Measurements from ENCODE around the gene PRKCA. TPM values are rescaled to one million over a fixed set of nuclear protein-coding genes. Genes with fewer than 3 reads are reported as not detected.

PRKCA gene
- total RNA-seq, 1 donor from 2014 or later, result 80.1 TPM

- Mint-ChIP-seq H3K27ac (ENCODE audit: unreplicated experiment) (peak overlapping the region; percentile 66), H3K4me1 (ENCODE audit: unreplicated experiment) (peaks cover 54% of the 10 kb centered on the region), H3K36me3 (ENCODE audit: unreplicated experiment) (no peaks in the 10 kb centered on the region), H3K27me3 (ENCODE audit: unreplicated experiment) (no peaks in the 10 kb centered on the region), H3K4me3 (ENCODE audit: unreplicated experiment) (no peak overlapping the region), H3K9me3 (ENCODE audit: unreplicated experiment) (no peaks in the 10 kb centered on the region)
- peak; percentile 34 for DNase-seq (ENCODE audit: extremely low spot score, unreplicated experiment)
- TF ChIP-seq, protein P1, sequence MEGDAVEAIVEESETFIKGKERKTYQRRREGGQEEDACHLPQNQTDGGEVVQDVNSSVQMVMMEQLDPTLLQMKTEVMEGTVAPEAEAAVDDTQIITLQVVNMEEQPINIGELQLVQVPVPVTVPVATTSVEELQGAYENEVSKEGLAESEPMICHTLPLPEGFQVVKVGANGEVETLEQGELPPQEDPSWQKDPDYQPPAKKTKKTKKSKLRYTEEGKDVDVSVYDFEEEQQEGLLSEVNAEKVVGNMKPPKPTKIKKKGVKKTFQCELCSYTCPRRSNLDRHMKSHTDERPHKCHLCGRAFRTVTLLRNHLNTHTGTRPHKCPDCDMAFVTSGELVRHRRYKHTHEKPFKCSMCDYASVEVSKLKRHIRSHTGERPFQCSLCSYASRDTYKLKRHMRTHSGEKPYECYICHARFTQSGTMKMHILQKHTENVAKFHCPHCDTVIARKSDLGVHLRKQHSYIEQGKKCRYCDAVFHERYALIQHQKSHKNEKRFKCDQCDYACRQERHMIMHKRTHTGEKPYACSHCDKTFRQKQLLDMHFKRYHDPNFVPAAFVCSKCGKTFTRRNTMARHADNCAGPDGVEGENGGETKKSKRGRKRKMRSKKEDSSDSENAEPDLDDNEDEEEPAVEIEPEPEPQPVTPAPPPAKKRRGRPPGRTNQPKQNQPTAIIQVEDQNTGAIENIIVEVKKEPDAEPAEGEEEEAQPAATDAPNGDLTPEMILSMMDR (IDR thresholded peaks at IDR 0.05), result no peak
These were observed 229.5 kb downstream of the PRKCA start for GRCh38 chr17:66531851-66532295.

- no peaks in the 10 kb centered on the region for H3K27me3 Mint-ChIP-seq (ENCODE audit: unreplicated experiment)
- H3K4me1 Mint-ChIP-seq (ENCODE audit: unreplicated experiment), result peaks cover 50% of the 10 kb centered on the region
- no peak overlapping the region for H3K4me3 Mint-ChIP-seq (ENCODE audit: unreplicated experiment)
- no peaks in the 10 kb centered on the region for H3K36me3 Mint-ChIP-seq (ENCODE audit: unreplicated experiment)
- peak overlapping the region; percentile 65 for H3K27ac Mint-ChIP-seq (ENCODE audit: unreplicated experiment)
- no peaks in the 10 kb centered on the region for H3K9me3 Mint-ChIP-seq (ENCODE audit: unreplicated experiment)
- peak; percentile 71 for DNase-seq (ENCODE audit: extremely low spot score, unreplicated experiment)
- TF ChIP-seq, protein P1 (IDR thresholded peaks at IDR 0.05), result no peak
These were observed 231.2 kb downstream of the PRKCA start for GRCh38 chr17:66533572-66533971.

DNA sequence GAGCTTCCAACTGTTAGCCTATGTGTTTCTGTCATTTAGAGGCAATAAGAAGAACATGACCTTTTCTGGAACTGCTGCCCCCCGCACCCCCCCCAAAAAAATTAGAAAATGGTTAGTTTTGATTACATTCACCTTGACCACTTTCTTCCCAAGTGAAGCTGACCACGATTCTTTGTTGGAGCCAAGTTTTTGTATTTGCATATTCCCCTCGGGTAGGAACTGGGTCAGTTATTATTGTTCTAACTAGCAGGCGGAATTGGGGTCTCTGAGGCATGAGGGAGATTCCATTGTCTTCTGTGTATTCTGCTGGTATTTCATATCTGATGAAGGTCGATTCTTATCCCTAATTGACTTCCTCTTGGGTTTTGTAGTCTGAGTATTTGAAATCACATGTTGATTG, 231.6 kb downstream of the PRKCA start:
- Mint-ChIP-seq H3K9me3 (ENCODE audit: unreplicated experiment) (no peaks in the 10 kb centered on the region), H3K36me3 (ENCODE audit: unreplicated experiment) (no peaks in the 10 kb centered on the region), H3K27me3 (ENCODE audit: unreplicated experiment) (no peaks in the 10 kb centered on the region), H3K4me1 (ENCODE audit: unreplicated experiment) (peaks cover 53% of the 10 kb centered on the region), H3K27ac (ENCODE audit: unreplicated experiment) (peak overlapping the region; percentile 65), H3K4me3 (ENCODE audit: unreplicated experiment) (no peak overlapping the region)
- peak; percentile 25 for DNase-seq (ENCODE audit: extremely low spot score, unreplicated experiment)
- TF ChIP-seq, protein P1 (IDR thresholded peaks at IDR 0.05), result no peak

DNA sequence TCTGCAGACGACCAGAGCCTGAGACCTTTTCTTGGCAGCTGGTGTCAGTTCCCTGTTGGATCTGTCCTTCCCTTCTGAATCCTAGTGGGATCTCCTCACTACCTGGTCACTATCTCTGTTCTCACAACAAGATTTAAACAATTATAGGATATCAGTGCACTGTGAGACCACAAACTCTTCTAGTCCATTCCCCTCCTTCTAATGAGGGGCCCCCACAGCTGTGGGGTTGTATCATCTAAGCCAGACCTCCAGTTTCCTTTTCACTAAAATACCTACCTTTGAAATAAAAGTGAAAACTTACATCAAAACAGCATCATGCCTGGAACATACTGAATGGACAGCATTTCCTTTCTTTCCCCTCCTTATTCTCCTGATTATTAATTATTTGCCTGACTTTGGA, 233.2 kb downstream of the PRKCA start:
- Mint-ChIP-seq H3K27ac (ENCODE audit: unreplicated experiment) (no peak overlapping the region), H3K4me3 (ENCODE audit: unreplicated experiment) (no peak overlapping the region), H3K27me3 (ENCODE audit: unreplicated experiment) (no peaks in the 10 kb centered on the region), H3K36me3 (ENCODE audit: unreplicated experiment) (no peaks in the 10 kb centered on the region), H3K9me3 (ENCODE audit: unreplicated experiment) (no peaks in the 10 kb centered on the region), H3K4me1 (ENCODE audit: unreplicated experiment) (peaks cover 69% of the 10 kb centered on the region)
- TF ChIP-seq, protein P1 (IDR thresholded peaks at IDR 0.05), result no peak
- peak; percentile 25 for DNase-seq (ENCODE audit: extremely low spot score, unreplicated experiment)

DNA sequence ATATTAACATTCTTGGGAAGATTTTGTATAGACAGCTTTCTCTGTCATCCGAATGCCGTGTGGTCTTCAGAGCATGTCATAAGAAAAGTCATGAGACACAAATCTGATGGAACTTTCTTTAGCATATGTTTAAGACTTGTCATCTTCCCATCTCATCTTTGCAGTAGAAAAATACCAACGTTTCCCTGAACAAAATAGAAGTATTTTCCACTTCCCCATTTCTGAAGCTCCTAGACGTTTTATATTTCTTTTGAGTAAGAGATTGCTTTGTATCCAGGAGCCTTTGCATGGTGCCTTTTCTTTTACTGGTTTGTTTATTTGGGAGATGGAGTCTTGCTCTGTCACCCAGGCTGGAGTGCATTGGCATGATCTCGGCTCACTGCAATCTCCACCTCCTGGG, 235.1 kb downstream of the PRKCA start:
- no peak for DNase-seq (ENCODE audit: extremely low spot score, unreplicated experiment)

More for the DNA sequence above, 235.1 kb downstream of the PRKCA start:
- no peaks in the 10 kb centered on the region for H3K27me3 Mint-ChIP-seq (ENCODE audit: unreplicated experiment)
- no peaks in the 10 kb centered on the region for H3K9me3 Mint-ChIP-seq (ENCODE audit: unreplicated experiment)
- H3K4me3 Mint-ChIP-seq (ENCODE audit: unreplicated experiment), result no peak overlapping the region
- peaks cover 78% of the 10 kb centered on the region for H3K4me1 Mint-ChIP-seq (ENCODE audit: unreplicated experiment)
- H3K27ac Mint-ChIP-seq (ENCODE audit: unreplicated experiment), result no peak overlapping the region
- TF ChIP-seq, protein P1 (IDR thresholded peaks at IDR 0.05), result no peak
- no peaks in the 10 kb centered on the region for H3K36me3 Mint-ChIP-seq (ENCODE audit: unreplicated experiment)

Data from osteocyte (in vitro differentiated cells).